C4-2B (cell line): ENCODE data around the gene SEC23IP.

Experiments used
- CTCF ChIP-seq: fragments of 450-650 bp; conservative IDR thresholded peaks from 2 replicates; pipeline ENCODE4 v1.5.1; 2017; ENCODE audit warnings: mild to moderate bottlenecking
- ZFX ChIP-seq: fragments of 450-650 bp; IDR thresholded peaks from 2 replicates; pipeline ENCODE4 v1.6.1; 2017

- no peak for TF ChIP-seq CTCF
- no peak for TF ChIP-seq ZFX
Observed at GRCh38 chr10:119969609-119970008, 77.1 kb downstream of the SEC23IP start.
